Endothelial cell of umbilical vein (primary cell): Measurements from ENCODE around the gene COQ8A. TPM values are rescaled to one million over a fixed set of nuclear protein-coding genes. Genes with fewer than 3 reads are reported as not detected.

Experiments
- BruUV-seq: library from RNA; stranded (reverse); fragments of 400-500 nt; replicated peaks from 2 replicates; lab custom pipeline; 2021; lab: Mats Ljungman, UMichigan
- CTCF ChIA-PET: fragments of 300-600, 350-600 bp; sonication (Branson Sonifier 250); formaldehyde crosslinking; loops from one replicate; lab custom pipeline; 2021; ENCODE audit warnings: antibody characterized with exemption, inconsistent platforms; lab: Charles Lee
- POLR2A ChIA-PET: fragments of 300-600, 350-600 bp; sonication (Branson Sonifier 250); formaldehyde crosslinking; loops from one replicate; lab custom pipeline; 2021; ENCODE audit warnings: antibody characterized with exemption, inconsistent platforms; lab: Charles Lee
- DNase-seq: peaks from one replicate; pipeline ENCODE4 v3.0.0-alpha.2; 2011; ENCODE audit warnings: low read depth, low spot score
- FAIRE-seq: peaks from 2 replicates; lab custom pipeline; 2011; peaks lifted over from hg19 to GRCh38; lab: Jason Lieb, UNC
- H2AFZ ChIP-seq: 2 replicates; pipeline ENCODE4 v1.6.0; 2012; ENCODE audit warnings: low read depth, low read length, control low read depth, inconsistent platforms
- H3K27ac ChIP-seq: 2 replicates; pipeline ENCODE4 v1.5.1; 2011; ENCODE audit warnings: low read depth, mild to moderate bottlenecking, control low read depth, low read length, moderate library complexity; ENCODE audit not compliant: insufficient read depth
- H3K27me3 ChIP-seq, 2 experiments: 2 replicates each; pipeline versions ENCODE4 v1.6.0 to v1.6.1; 2011; ENCODE audit warnings: low read length in 2 of 2, mixed read lengths in 1 of 2; ENCODE audit not compliant: control insufficient read depth in 2 of 2, insufficient read depth in 2 of 2
- H3K36me3 ChIP-seq, 2 experiments: 2 replicates in 1 of 2; 3 replicates in 1 of 2; pipeline ENCODE4 v1.5.1; 2011; ENCODE audit warnings: low read length in 2 of 2, mild to moderate bottlenecking in 1 of 2, moderate library complexity in 1 of 2; ENCODE audit not compliant: control insufficient read depth in 2 of 2, insufficient read depth in 2 of 2; ENCODE audit errors: extremely low read depth in 1 of 2
- H3K4me1 ChIP-seq: 3 replicates; pipeline ENCODE4 v1.5.1; 2011; ENCODE audit warnings: mild to moderate bottlenecking, low read length; ENCODE audit not compliant: control insufficient read depth, insufficient read depth; ENCODE audit errors: extremely low read depth
- H3K4me2 ChIP-seq: 2 replicates; pipeline ENCODE4 v1.6.1; 2011; ENCODE audit warnings: low read length, control low read depth, mixed read lengths; ENCODE audit not compliant: insufficient read depth
- H3K4me3 ChIP-seq, 3 experiments: fragments of 200-600 bp in 1 of 3; sonication (generic), shearing (Covaris generic) in 1 of 3; replicated peaks in 1 of 3; 2 replicates each; pipeline ENCODE4 v1.5.1; 2011 to 2016; ENCODE audit warnings: control low read depth in 3 of 3, low read length in 3 of 3, mild to moderate bottlenecking in 2 of 3, inconsistent platforms in 1 of 3, low read depth in 1 of 3, moderate library complexity in 1 of 3; ENCODE audit not compliant: insufficient read depth in 1 of 3
- H3K79me2 ChIP-seq: 2 replicates; pipeline ENCODE4 v1.6.0; 2012; ENCODE audit warnings: low read length, inconsistent platforms; ENCODE audit not compliant: control insufficient read depth, insufficient read depth
- H3K9ac ChIP-seq: replicated peaks from 2 replicates; pipeline ENCODE3; 2011; ENCODE audit warnings: low read length, control low read depth; ENCODE audit not compliant: insufficient read depth; ENCODE audit errors: extremely low read depth
- H3K9me1 ChIP-seq: replicated peaks from 3 replicates; pipeline ENCODE4 v1.6.0; 2011; ENCODE audit warnings: mild to moderate bottlenecking, low read length; ENCODE audit not compliant: control insufficient read depth, insufficient read depth; ENCODE audit errors: extremely low read depth
- H3K9me3 ChIP-seq: replicated peaks from 2 replicates; pipeline ENCODE4 v1.5.1; 2012; ENCODE audit warnings: low read length, inconsistent platforms; ENCODE audit not compliant: control insufficient read depth, insufficient read depth
- H4K20me1 ChIP-seq: replicated peaks from 2 replicates; pipeline ENCODE3; 2011; ENCODE audit warnings: mild to moderate bottlenecking, low read length; ENCODE audit not compliant: control insufficient read depth, insufficient read depth; ENCODE audit errors: extremely low read depth
- EZH2 ChIP-seq: IDR thresholded peaks from 2 replicates; pipeline ENCODE4 v1.6.1; 2012; ENCODE audit warnings: borderline replicate concordance, low read depth, mild to moderate bottlenecking, moderate library complexity, low read length, inconsistent platforms; ENCODE audit not compliant: severe bottlenecking
- FOS ChIP-seq: IDR thresholded peaks from 2 replicates; pipeline ENCODE4 v1.6.1; 2011; ENCODE audit warnings: mild to moderate bottlenecking, low read length, moderate library complexity, borderline replicate concordance; ENCODE audit not compliant: insufficient read depth
- GATA2 ChIP-seq: IDR thresholded peaks from 2 replicates; pipeline ENCODE4 v1.7.0; 2011; ENCODE audit warnings: low read depth, mild to moderate bottlenecking, moderate library complexity, mixed read lengths, low read length; ENCODE audit not compliant: insufficient read length, insufficient read depth
- JUN ChIP-seq: IDR thresholded peaks from 2 replicates; pipeline ENCODE4 v1.6.1; 2011; ENCODE audit warnings: borderline replicate concordance, low read depth; ENCODE audit not compliant: insufficient read length, insufficient read depth
- MAX ChIP-seq: IDR thresholded peaks from 2 replicates; pipeline ENCODE4 v1.6.1; 2011; ENCODE audit not compliant: insufficient read depth, insufficient read length
- MYC ChIP-seq: IDR thresholded peaks from one replicate; pipeline ENCODE4 v1.6.1; 2011; ENCODE audit warnings: mild to moderate bottlenecking, low read depth, low read length
- POLR2A ChIP-seq: IDR thresholded peaks from 2 replicates; pipeline ENCODE4 v1.6.1; 2012; ENCODE audit warnings: low read depth, mild to moderate bottlenecking, control low read depth, low read length
- POLR2AphosphoS5 ChIP-seq: IDR thresholded peaks from 2 replicates; pipeline ENCODE4 v1.6.1; 2012; ENCODE audit warnings: low read depth, mild to moderate bottlenecking, control low read depth, low read length, moderate library complexity; ENCODE audit not compliant: insufficient read depth
- dilution Hi-C: fragments of 300-500 bp; cut with MboI; formaldehyde crosslinking; loops from one replicate; pipeline ENCODE4 v1.15.0; 2019; ENCODE audit warnings: low sequenced_read_pairs; ENCODE audit not compliant: extremely low pct_ligation_motif_present
- intact Hi-C: fragments of 100-400 bp; cut with micrococcal nuclease; formaldehyde crosslinking; loops from one replicate; pipeline ENCODE4 v1.10.0; 2022
- polyA plus RNA-seq, 4 experiments: library from polyadenylated mRNA; depleted of rRNA in 3 of 4; stranded (reverse) in 3 of 4; unstranded in 1 of 4; fragments of >200 nt; gene quantifications; 2 replicates each; pipeline versions ENCODE4 v1.2.1 to v1.2.3, GENCODE V29; 2011 to 2012; ENCODE audit warnings: missing spikeins in 1 of 4
- total RNA-seq: library from RNA; stranded (reverse); gene quantifications from 2 replicates; pipeline ENCODE4 v1.2.3, GENCODE V29; 2021
- TF ChIP-seq, protein P1 (sequence below), 2 donors: IDR thresholded peaks; 1 replicate in 1 of 2; 2 replicates in 1 of 2; pipeline ENCODE4 v1.5.1; 2011; ENCODE audit warnings: low read length in 2 of 2, mild to moderate bottlenecking in 2 of 2, moderate library complexity in 2 of 2, control low read depth in 1 of 2, inconsistent platforms in 1 of 2, low read depth in 1 of 2; ENCODE audit not compliant: insufficient read depth in 1 of 2; ENCODE audit errors: extremely low read depth in 1 of 2

The COQ8A gene
- total and polyA plus RNA-seq, 2 donors (not counting 3 experiments of a cell fraction or from before 2014, with no cell fraction given): 6.8 to 9.4 TPM

- dilution Hi-C loops: no loop called here
- Histone ChIP-seq H3K4me3 (no peak overlapping the region), H3K36me3 (no peaks in the 10 kb centered on the region), H4K20me1 (no peaks in the 10 kb centered on the region), H3K27ac (no peak overlapping the region), H3K9me1 (no peaks in the 10 kb centered on the region), H3K79me2 (no peaks in the 10 kb centered on the region), H3K9me3 (no peaks in the 10 kb centered on the region), H3K4me1 (no peaks in the 10 kb centered on the region), H3K4me2 (no peak overlapping the region), H3K27me3 (no peaks in the 10 kb centered on the region), H2AFZ (no peak overlapping the region), H3K9ac (no peak overlapping the region)
- no TSS peak for BruUV-seq
- no peak for TF ChIP-seq MAX
- no peak for TF ChIP-seq POLR2AphosphoS5
- no peak for TF ChIP-seq JUN
- TF ChIP-seq MYC: no peak
- TF ChIP-seq, protein P1, sequence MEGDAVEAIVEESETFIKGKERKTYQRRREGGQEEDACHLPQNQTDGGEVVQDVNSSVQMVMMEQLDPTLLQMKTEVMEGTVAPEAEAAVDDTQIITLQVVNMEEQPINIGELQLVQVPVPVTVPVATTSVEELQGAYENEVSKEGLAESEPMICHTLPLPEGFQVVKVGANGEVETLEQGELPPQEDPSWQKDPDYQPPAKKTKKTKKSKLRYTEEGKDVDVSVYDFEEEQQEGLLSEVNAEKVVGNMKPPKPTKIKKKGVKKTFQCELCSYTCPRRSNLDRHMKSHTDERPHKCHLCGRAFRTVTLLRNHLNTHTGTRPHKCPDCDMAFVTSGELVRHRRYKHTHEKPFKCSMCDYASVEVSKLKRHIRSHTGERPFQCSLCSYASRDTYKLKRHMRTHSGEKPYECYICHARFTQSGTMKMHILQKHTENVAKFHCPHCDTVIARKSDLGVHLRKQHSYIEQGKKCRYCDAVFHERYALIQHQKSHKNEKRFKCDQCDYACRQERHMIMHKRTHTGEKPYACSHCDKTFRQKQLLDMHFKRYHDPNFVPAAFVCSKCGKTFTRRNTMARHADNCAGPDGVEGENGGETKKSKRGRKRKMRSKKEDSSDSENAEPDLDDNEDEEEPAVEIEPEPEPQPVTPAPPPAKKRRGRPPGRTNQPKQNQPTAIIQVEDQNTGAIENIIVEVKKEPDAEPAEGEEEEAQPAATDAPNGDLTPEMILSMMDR (IDR thresholded peaks at IDR 0.05; ENCODE audit: extremely low read depth in 1 of 2, insufficient read depth in 1 of 2, low read depth in 1 of 2, low read length in 2 of 2): no peak
- TF ChIP-seq GATA2: no peak
- TF ChIP-seq POLR2A: no peak
- TF ChIP-seq FOS: no peak
- TF ChIP-seq EZH2: no peak
- POLR2A ChIA-PET: no interaction called here
- CTCF ChIA-PET: no interaction called here
- DNase-seq (no peak), FAIRE-seq (no peak)
- intact Hi-C loops: loop anchor here (10.0 kb wide), 1 partner anchor 214 kb away; the partner anchor contains the start of gene ITPKB
Observed at GRCh38 chr1:226948480-226948879, 8.4 kb downstream of the COQ8A start.
